SH-SY5Y (cell line): ENCODE data around the gene CLDN15.

Experiments
- GATA2 ChIP-seq: IDR thresholded peaks from 2 replicates; pipeline ENCODE4 v1.6.1; 2011; ENCODE audit warnings: mild to moderate bottlenecking, low read depth, low read length
- GATA3 ChIP-seq: IDR thresholded peaks from 2 replicates; pipeline ENCODE4 v1.6.1; 2011; ENCODE audit warnings: low read depth, mild to moderate bottlenecking, low read length, moderate library complexity

- no peak for TF ChIP-seq GATA2
- TF ChIP-seq GATA3: no peak
Measured at GRCh38 chr7:101258243-101258731, 20.7 kb upstream of the CLDN15 start.
